Gastrocnemius medialis (tissue), 4 donors: ENCODE results near the gene GABRB2. TPM values are rescaled to one million over a fixed set of nuclear protein-coding genes. Genes with fewer than 3 reads are reported as not detected.
"Not testable (repeated sequence)": the region's sequence is repeated elsewhere in the genome, so short reads cannot be mapped to it uniquely, and the experiment has no call there.

Experiments
- ATAC-seq, 2 donors: fragments of 150-250 bp; one replicate each; pipeline ENCODE4 v1.9.1; 2016
- DNase-seq, 2 donors: peaks; one replicate each; pipeline ENCODE4 v3.0.0-alpha.2; 2019
- H3K27ac ChIP-seq, 4 donors: fragments of 200-600 bp; sonication (generic); 1 replicate in 1 of 4; 2 replicates in 3 of 4; pipeline ENCODE4 v1.5.1; 2016 to 2018; ENCODE audit warnings: mild to moderate bottlenecking in 2 of 4, moderate library complexity in 1 of 4
- H3K27me3 ChIP-seq, 3 donors: fragments of 200-600 bp; sonication (generic) in 2 of 3; 1 replicate in 1 of 3; 2 replicates in 2 of 3; pipeline versions ENCODE4 v1.5.1 to v1.6.0; 2016 to 2019; ENCODE audit warnings: mild to moderate bottlenecking in 1 of 3, moderate library complexity in 1 of 3
- H3K36me3 ChIP-seq, 2 donors: fragments of 200-600 bp; sonication (generic) in 1 of 2; one replicate each; pipeline ENCODE4 v1.5.1; 2017 to 2018
- H3K4me1 ChIP-seq, 2 donors: fragments of 200-600 bp; sonication (generic) in 1 of 2; one replicate each; pipeline ENCODE4 v1.5.1; 2016 to 2017; ENCODE audit warnings: mild to moderate bottlenecking in 2 of 2
- H3K4me3 ChIP-seq, 4 donors: fragments of 200-600 bp; sonication (generic) in 3 of 4; 1 replicate in 1 of 4; 2 replicates in 3 of 4; pipeline ENCODE4 v1.5.1; 2016 to 2019; ENCODE audit warnings: mild to moderate bottlenecking in 2 of 4
- H3K9me3 ChIP-seq, 3 donors: fragments of 200-600 bp; sonication (generic) in 2 of 3; 1 replicate in 1 of 3; 2 replicates in 2 of 3; pipeline ENCODE4 v1.5.1; 2016 to 2019
- POLR2A ChIP-seq, 2 donors: fragments of 450-650 bp; IDR thresholded peaks; one replicate each; pipeline ENCODE4 v1.6.1; 2017; ENCODE audit warnings: antibody characterized with exemption in 2 of 2, mild to moderate bottlenecking in 2 of 2, moderate library complexity in 2 of 2
- in situ Hi-C, 4 donors: fragments of 200-750 bp; cut with MboI; loops; one replicate each; pipeline versions ENCODE4 v1.15.0 to v1.8.0; 2017; ENCODE audit warnings: low sequenced_read_pairs in 4 of 4
- intact Hi-C: fragments of 100-400 bp; cut with DNase I; formaldehyde crosslinking; loops from one replicate; pipeline ENCODE4 v1.15.1; 2023; ENCODE audit warnings: low total_unique reads
- total RNA-seq, 4 donors: library from RNA; depleted of rRNA; stranded (reverse); fragments of >200 nt; gene quantifications; one replicate each; pipeline versions ENCODE4 v1.1.0 to v1.2.3, GENCODE V29; 2016
- TF ChIP-seq, protein P1 (sequence below), 5 experiments: fragments of 450-650 bp in 3 of 5; fragments of 200-600 bp in 2 of 5; sonication (generic) in 2 of 5; IDR thresholded peaks in 4 of 5; conservative IDR thresholded peaks in 1 of 5; 1 replicate in 4 of 5; 2 replicates in 1 of 5; pipeline ENCODE4 v1.5.1; 2016 to 2019; ENCODE audit warnings: antibody characterized with exemption in 5 of 5, mild to moderate bottlenecking in 3 of 5, moderate library complexity in 3 of 5

GABRB2 gene
- total RNA-seq, 4 donors from 2014 or later = 0.16 to 0.97 (median 0.63) TPM

GRCh38 chr5:161507591-161507990 is 38.9 kb downstream of the GABRB2 start:
- Histone ChIP-seq H3K36me3 (no peaks in the 10 kb centered on the region), H3K27ac (no peak overlapping the region), H3K9me3 (no peaks in the 10 kb centered on the region), H3K4me3 (no peak overlapping the region), H3K4me1 (no peaks in the 10 kb centered on the region), H3K27me3 (no peaks in the 10 kb centered on the region)
- ATAC-seq (no peak), DNase-seq (no peak)
- TF ChIP-seq, protein P1, sequence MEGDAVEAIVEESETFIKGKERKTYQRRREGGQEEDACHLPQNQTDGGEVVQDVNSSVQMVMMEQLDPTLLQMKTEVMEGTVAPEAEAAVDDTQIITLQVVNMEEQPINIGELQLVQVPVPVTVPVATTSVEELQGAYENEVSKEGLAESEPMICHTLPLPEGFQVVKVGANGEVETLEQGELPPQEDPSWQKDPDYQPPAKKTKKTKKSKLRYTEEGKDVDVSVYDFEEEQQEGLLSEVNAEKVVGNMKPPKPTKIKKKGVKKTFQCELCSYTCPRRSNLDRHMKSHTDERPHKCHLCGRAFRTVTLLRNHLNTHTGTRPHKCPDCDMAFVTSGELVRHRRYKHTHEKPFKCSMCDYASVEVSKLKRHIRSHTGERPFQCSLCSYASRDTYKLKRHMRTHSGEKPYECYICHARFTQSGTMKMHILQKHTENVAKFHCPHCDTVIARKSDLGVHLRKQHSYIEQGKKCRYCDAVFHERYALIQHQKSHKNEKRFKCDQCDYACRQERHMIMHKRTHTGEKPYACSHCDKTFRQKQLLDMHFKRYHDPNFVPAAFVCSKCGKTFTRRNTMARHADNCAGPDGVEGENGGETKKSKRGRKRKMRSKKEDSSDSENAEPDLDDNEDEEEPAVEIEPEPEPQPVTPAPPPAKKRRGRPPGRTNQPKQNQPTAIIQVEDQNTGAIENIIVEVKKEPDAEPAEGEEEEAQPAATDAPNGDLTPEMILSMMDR (IDR thresholded peaks at IDR 0.05 in 4 of 5, conservative IDR thresholded peaks at IDR 0.05 in 1 of 5) = no peak
- no peak for TF ChIP-seq POLR2A (IDR thresholded peaks at IDR 0.05)
- intact Hi-C loops (no loop called here), in situ Hi-C loops (no loop called here)

- DNase-seq, H3K9me3 ChIP-seq, intact Hi-C loops, in situ Hi-C loops, H3K4me3 ChIP-seq, H3K27ac ChIP-seq, H3K36me3 ChIP-seq, ATAC-seq, H3K4me1 ChIP-seq, H3K27me3 ChIP-seq: not testable (repeated sequence)
These were observed 41.4 kb downstream of the GABRB2 start for GRCh38 chr5:161505160-161505559.

- intact Hi-C loops (no loop called here), in situ Hi-C loops (no loop called here)
- DNase-seq (no peak), ATAC-seq (no peak)
- no peak overlapping the region for H3K4me3 ChIP-seq
- H3K27ac ChIP-seq = no peak overlapping the region
- H3K36me3 ChIP-seq = no peaks in the 10 kb centered on the region
- no peak for TF ChIP-seq POLR2A (IDR thresholded peaks at IDR 0.05)
- TF ChIP-seq, protein P1 (IDR thresholded peaks at IDR 0.05 in 4 of 5, conservative IDR thresholded peaks at IDR 0.05 in 1 of 5) = no peak
- H3K9me3 ChIP-seq = no peaks in the 10 kb centered on the region
- no peaks in the 10 kb centered on the region for H3K27me3 ChIP-seq
- H3K4me1 ChIP-seq = no peaks in the 10 kb centered on the region
These were observed 48.0 kb downstream of the GABRB2 start for GRCh38 chr5:161498531-161498930.

- TF ChIP-seq, protein P1 (IDR thresholded peaks at IDR 0.05 in 4 of 5, conservative IDR thresholded peaks at IDR 0.05 in 1 of 5) = no peak
- TF ChIP-seq POLR2A (IDR thresholded peaks at IDR 0.05) = no peak
- Histone ChIP-seq H3K9me3 (no peaks in the 10 kb centered on the region), H3K27ac (no peak overlapping the region), H3K4me3 (no peak overlapping the region), H3K4me1 (no peaks in the 10 kb centered on the region), H3K36me3 (no peaks in the 10 kb centered on the region), H3K27me3 (no peaks in the 10 kb centered on the region)
- ATAC-seq = no peak
- in situ Hi-C loops (no loop called here), intact Hi-C loops (no loop called here)
- DNase-seq = no peak
These were observed 62.8 kb downstream of the GABRB2 start for GRCh38 chr5:161483721-161484120.

GRCh38 chr5:161481922-161482321 is 64.6 kb downstream of the GABRB2 start:
- no peak overlapping the region for H3K27ac ChIP-seq
- in situ Hi-C loops (no loop called here), intact Hi-C loops (no loop called here)
- no peak for ATAC-seq
- no peak for TF ChIP-seq POLR2A (IDR thresholded peaks at IDR 0.05)
- TF ChIP-seq, protein P1 (IDR thresholded peaks at IDR 0.05 in 4 of 5, conservative IDR thresholded peaks at IDR 0.05 in 1 of 5) = no peak
- H3K4me3 ChIP-seq = no peak overlapping the region
- DNase-seq = no peak
- H3K9me3 ChIP-seq = no peaks in the 10 kb centered on the region
- no peaks in the 10 kb centered on the region for H3K4me1 ChIP-seq
- H3K36me3 ChIP-seq = no peaks in the 10 kb centered on the region
- H3K27me3 ChIP-seq = no peaks in the 10 kb centered on the region
